ENCODE results near the gene APOBEC3A.

DNA sequence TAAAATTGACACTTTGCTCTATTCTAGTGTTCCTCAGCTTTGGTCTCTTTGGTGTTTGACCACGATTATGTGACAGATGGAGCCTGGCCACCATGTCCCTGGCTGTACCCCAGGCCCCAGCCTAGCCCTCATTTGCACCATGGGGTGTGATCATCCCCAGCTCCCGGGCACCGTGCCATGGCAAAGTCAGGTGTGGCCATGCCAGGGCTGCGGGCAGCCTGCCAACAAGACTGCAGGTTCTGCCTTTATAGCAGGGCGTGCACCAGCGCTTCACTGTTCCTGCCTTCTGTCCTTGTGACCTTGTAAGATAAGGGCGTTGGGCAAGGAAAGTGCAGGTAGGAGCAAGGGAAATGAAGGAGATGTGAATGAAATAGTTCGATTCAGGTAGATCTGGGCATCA lies 22.4 kb upstream of the APOBEC3A start:
- TF ChIP-seq CTCF (conservative IDR thresholded peaks at IDR 0.05; ENCODE audit: low read depth, low read length): no peak
- TF ChIP-seq BHLHE40 (IDR thresholded peaks at IDR 0.05; ENCODE audit: low read depth, low read length): no peak
- no peak for TF ChIP-seq POLR2A (IDR thresholded peaks at IDR 0.05; ENCODE audit: low read depth, low read length)
- no peak for TF ChIP-seq RFX5 (IDR thresholded peaks at IDR 0.05; ENCODE audit: low read depth, low read length)
- TF ChIP-seq CHD1 (IDR thresholded peaks at IDR 0.05; ENCODE audit: low read depth, low read length): no peak
- no peak for TF ChIP-seq CEBPB (IDR thresholded peaks at IDR 0.05; ENCODE audit: low read depth, low read length)
- TF ChIP-seq FOS (IDR thresholded peaks at IDR 0.05; ENCODE audit: low read depth, low read length): no peak
